Fibroblast of lung (primary cell): ENCODE results near the gene TXLNB. TPM values are rescaled to one million over a fixed set of nuclear protein-coding genes. Genes with fewer than 3 reads are reported as not detected.

Experiments used
- DNase-seq, 2 donors: peaks; one replicate each; pipeline versions ENCODE4 v3.0.0 to v3.0.0-alpha.2; 2010; ENCODE audit warnings: low read depth in 2 of 2
- H2AFZ ChIP-seq: 2 replicates; pipeline ENCODE4 v1.5.1; 2012; ENCODE audit warnings: low read length, control low read depth, inconsistent platforms
- H3K27ac ChIP-seq: 2 replicates; pipeline ENCODE4 v1.5.1; 2011; ENCODE audit warnings: low read length, control low read depth; ENCODE audit not compliant: insufficient read depth
- H3K27me3 ChIP-seq: 2 replicates; pipeline ENCODE4 v1.5.1; 2011; ENCODE audit warnings: mild to moderate bottlenecking, low read length; ENCODE audit not compliant: control insufficient read depth, insufficient read depth
- H3K36me3 ChIP-seq: 2 replicates; pipeline ENCODE4 v1.5.1; 2011; ENCODE audit warnings: low read length; ENCODE audit not compliant: control insufficient read depth, insufficient read depth
- H3K4me1 ChIP-seq: 2 replicates; pipeline ENCODE4 v1.5.1; 2011; ENCODE audit warnings: low read length; ENCODE audit not compliant: control insufficient read depth, insufficient read depth; ENCODE audit errors: extremely low read depth
- H3K4me2 ChIP-seq: 2 replicates; pipeline ENCODE4 v1.5.1; 2011; ENCODE audit warnings: low read length, control low read depth; ENCODE audit not compliant: insufficient read depth; ENCODE audit errors: extremely low read depth
- H3K4me3 ChIP-seq, 4 experiments: fragments of 200-600 bp in 1 of 4; sonication (generic) in 1 of 4; replicated peaks in 1 of 4; 2 replicates each; pipeline ENCODE4 v1.5.1; 2011 to 2016; ENCODE audit warnings: low read length in 4 of 4, low read depth in 3 of 4, mild to moderate bottlenecking in 3 of 4, control low read depth in 2 of 4, inconsistent platforms in 1 of 4, mixed read lengths in 1 of 4; ENCODE audit not compliant: insufficient read depth in 1 of 4; ENCODE audit errors: control extremely low read depth in 1 of 4
- H3K79me2 ChIP-seq: 2 replicates; pipeline ENCODE4 v1.5.1; 2012; ENCODE audit warnings: mild to moderate bottlenecking, low read length, inconsistent platforms; ENCODE audit not compliant: control insufficient read depth, insufficient read depth
- H3K9ac ChIP-seq: 2 replicates; pipeline ENCODE4 v1.5.1; 2011; ENCODE audit warnings: mild to moderate bottlenecking, low read length, control low read depth; ENCODE audit not compliant: insufficient read depth
- H3K9me3 ChIP-seq: 2 replicates; pipeline ENCODE4 v1.5.1; 2012; ENCODE audit warnings: low read depth, low read length; ENCODE audit not compliant: control insufficient read depth, insufficient read depth
- H4K20me1 ChIP-seq: 2 replicates; pipeline ENCODE4 v1.5.1; 2011; ENCODE audit warnings: low read length; ENCODE audit not compliant: control insufficient read depth, insufficient read depth; ENCODE audit errors: extremely low read depth
- EZH2 ChIP-seq: IDR thresholded peaks from 2 replicates; pipeline ENCODE4 v1.5.1; 2012; ENCODE audit warnings: low read length, control low read depth, mild to moderate bottlenecking; ENCODE audit errors: missing control alignments
- polyA plus RNA-seq, 2 donors: library from polyadenylated mRNA; depleted of rRNA in 1 of 2; stranded (reverse) in 1 of 2; unstranded in 1 of 2; fragments of >200 nt; gene quantifications; 2 replicates each; pipeline ENCODE4 v1.2.1, GENCODE V29; 2011 to 2012; ENCODE audit warnings: missing spikeins in 1 of 2
- total RNA-seq: library from RNA; depleted of rRNA; stranded (reverse); fragments of >200 nt; gene quantifications from 2 replicates; pipeline ENCODE4 v1.2.1, GENCODE V29; 2014
- TF ChIP-seq, protein P1 (sequence below), 2 donors: IDR thresholded peaks in 1 of 2; conservative IDR thresholded peaks in 1 of 2; 1 replicate in 1 of 2; 2 replicates in 1 of 2; pipeline ENCODE4 v1.5.1; 2011 to 2012; ENCODE audit warnings: low read length in 2 of 2, control low read depth in 1 of 2, inconsistent platforms in 1 of 2, low read depth in 1 of 2, mild to moderate bottlenecking in 1 of 2

TXLNB gene
- total and polyA plus RNA-seq, 2 donors (not counting 1 experiment from before 2014, with no cell fraction given) = 0.15 to 1.2 TPM

DNA sequence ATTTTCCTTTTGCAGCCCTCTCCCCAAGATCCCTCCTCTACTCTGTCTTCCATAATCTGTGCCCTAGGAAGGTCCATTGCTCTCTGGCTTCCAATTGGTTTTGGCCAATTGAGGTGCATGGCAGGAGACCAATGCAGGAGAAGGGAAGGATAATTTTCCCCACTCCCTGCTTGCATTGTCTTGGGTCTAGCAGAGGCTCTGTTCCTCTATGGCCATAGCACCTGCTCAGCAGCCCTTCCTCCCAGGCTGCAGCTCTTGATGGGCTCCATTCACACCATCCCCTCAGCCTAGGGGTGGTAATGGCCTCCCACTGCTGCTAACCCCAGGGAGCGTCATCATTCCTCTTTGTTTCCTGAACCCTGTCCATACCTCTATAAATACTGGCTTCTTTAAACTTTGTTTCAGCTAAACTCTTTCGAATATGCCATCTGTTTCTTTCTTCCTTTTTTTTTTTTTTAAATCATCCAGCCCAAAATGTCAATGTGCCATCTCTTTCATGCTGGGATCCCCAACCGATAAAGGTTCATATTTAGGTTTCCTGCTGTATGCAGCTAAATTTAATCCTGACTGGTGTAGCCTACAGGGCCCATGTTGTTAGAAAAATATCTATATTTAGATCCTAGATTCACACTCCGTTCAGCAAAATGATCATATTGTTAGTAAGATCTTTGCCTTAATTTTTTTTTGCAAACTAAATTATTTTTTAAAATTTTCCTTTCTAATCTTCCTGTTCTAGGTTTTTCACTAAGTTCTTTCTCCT is 93.1 kb downstream of the TXLNB start:
- H3K9ac ChIP-seq = no peak overlapping the region

DNA sequence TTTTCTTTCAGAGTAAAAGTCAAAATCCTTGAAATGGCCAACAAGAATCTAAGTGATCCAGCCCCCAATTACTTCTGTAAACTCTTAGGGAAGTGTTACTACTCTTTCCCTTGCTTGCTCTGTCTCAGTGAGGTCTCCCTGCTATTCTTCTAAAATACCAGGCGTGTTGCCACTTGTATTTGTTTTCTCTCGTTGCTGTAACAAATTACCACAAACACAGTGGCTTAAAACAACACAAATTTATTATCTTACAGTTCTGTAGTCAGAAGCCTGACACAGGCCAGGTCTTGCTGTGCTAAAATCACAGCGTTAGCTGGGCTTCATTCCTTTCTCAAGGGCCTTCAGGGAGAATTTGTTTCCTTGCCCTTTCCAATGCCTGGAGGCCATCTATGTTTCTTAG is 97.1 kb downstream of the TXLNB start:
- no peak for DNase-seq
- H3K27ac ChIP-seq = no peak overlapping the region
- H3K79me2 ChIP-seq = no peaks in the 10 kb centered on the region
- H3K9me3 ChIP-seq = no peaks in the 10 kb centered on the region
- H3K4me1 ChIP-seq = no peaks in the 10 kb centered on the region
- no peak overlapping the region for H3K4me2 ChIP-seq
- H3K27me3 ChIP-seq = no peaks in the 10 kb centered on the region
- no peaks in the 10 kb centered on the region for H4K20me1 ChIP-seq
- no peak for TF ChIP-seq EZH2
- TF ChIP-seq, protein P1, sequence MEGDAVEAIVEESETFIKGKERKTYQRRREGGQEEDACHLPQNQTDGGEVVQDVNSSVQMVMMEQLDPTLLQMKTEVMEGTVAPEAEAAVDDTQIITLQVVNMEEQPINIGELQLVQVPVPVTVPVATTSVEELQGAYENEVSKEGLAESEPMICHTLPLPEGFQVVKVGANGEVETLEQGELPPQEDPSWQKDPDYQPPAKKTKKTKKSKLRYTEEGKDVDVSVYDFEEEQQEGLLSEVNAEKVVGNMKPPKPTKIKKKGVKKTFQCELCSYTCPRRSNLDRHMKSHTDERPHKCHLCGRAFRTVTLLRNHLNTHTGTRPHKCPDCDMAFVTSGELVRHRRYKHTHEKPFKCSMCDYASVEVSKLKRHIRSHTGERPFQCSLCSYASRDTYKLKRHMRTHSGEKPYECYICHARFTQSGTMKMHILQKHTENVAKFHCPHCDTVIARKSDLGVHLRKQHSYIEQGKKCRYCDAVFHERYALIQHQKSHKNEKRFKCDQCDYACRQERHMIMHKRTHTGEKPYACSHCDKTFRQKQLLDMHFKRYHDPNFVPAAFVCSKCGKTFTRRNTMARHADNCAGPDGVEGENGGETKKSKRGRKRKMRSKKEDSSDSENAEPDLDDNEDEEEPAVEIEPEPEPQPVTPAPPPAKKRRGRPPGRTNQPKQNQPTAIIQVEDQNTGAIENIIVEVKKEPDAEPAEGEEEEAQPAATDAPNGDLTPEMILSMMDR (conservative IDR thresholded peaks at IDR 0.05 in 1 of 2, IDR thresholded peaks at IDR 0.05 in 1 of 2; ENCODE audit: low read depth in 1 of 2, low read length in 2 of 2) = no peak
- no peaks in the 10 kb centered on the region for H3K36me3 ChIP-seq
- H2AFZ ChIP-seq = no peak overlapping the region
- no peak overlapping the region for H3K4me3 ChIP-seq
- no peak overlapping the region for H3K9ac ChIP-seq

More for the DNA sequence above, 93.1 kb downstream of the TXLNB start:
- Histone ChIP-seq H3K27me3 (no peaks in the 10 kb centered on the region), H3K79me2 (no peaks in the 10 kb centered on the region), H3K4me3 (no peak overlapping the region), H3K4me2 (no peak overlapping the region), H2AFZ (no peak overlapping the region), H3K36me3 (no peaks in the 10 kb centered on the region), H4K20me1 (no peaks in the 10 kb centered on the region), H3K4me1 (no peaks in the 10 kb centered on the region), H3K27ac (no peak overlapping the region), H3K9me3 (no peaks in the 10 kb centered on the region)
- no peak for TF ChIP-seq EZH2
- TF ChIP-seq, protein P1 (conservative IDR thresholded peaks at IDR 0.05 in 1 of 2, IDR thresholded peaks at IDR 0.05 in 1 of 2; ENCODE audit: low read depth in 1 of 2, low read length in 2 of 2) = no peak
- DNase-seq = no peak

Other genes with a start within 250 kb of the TXLNB start
- 20.8 and 26.6 TPM in 2 replicates for gene HECA, start 156.9 kb downstream of the TXLNB start, total RNA-seq
- 6.5 and 13.0 TPM in 2 replicates for gene HECA, start 156.9 kb downstream of the TXLNB start, polyA plus RNA-seq
- gene CITED2, start 82.7 kb upstream of the TXLNB start, total RNA-seq = 94.8 and 139 TPM in 2 replicates
- gene CITED2, start 82.7 kb upstream of the TXLNB start, polyA plus RNA-seq = 230 and 370 TPM in 2 replicates